HepG2 (cell line): ENCODE data around the gene MAMDC2. TPM values are rescaled to one million over a fixed set of nuclear protein-coding genes. Genes with fewer than 3 reads are reported as not detected.

Source experiments
- ATAC-seq: fragments of 200-7000 bp; cut with Tn5 transposase; 3 replicates; pipeline ENCODE4 v1.9.1; 2020; ENCODE audit warnings: mild to moderate bottlenecking, moderate library complexity
- BruUV-seq: library from RNA; stranded (reverse); fragments of 400-500 nt; replicated peaks from 2 replicates; lab custom pipeline; 2021; lab: Mats Ljungman, UMichigan
- CTCF ChIA-PET: fragments of 300-600 bp; formaldehyde crosslinking; extraction: SDS; loops from one replicate; lab custom pipeline; 2021; ENCODE audit warnings: low total read pairs, inconsistent platforms, low intra/inter-chr PET ratio; lab: Yijun Ruan, JAX
- POLR2A ChIA-PET: fragments of 350-600 bp; sonication (Branson Sonifier 250); formaldehyde crosslinking; loops from one replicate; lab custom pipeline; 2020; ENCODE audit warnings: antibody characterized with exemption, inconsistent platforms; lab: Yijun Ruan, JAX
- DNase-seq: peaks from one replicate; pipeline ENCODE4 v3.0.0-alpha.2; 2015; ENCODE audit warnings: low spot score
- FAIRE-seq: peaks from 3 replicates; lab custom pipeline; 2011; peaks lifted over from hg19 to GRCh38; lab: Jason Lieb, UNC
- H2AFZ ChIP-seq: one replicate; pipeline ENCODE4 v1.6.1; 2011; ENCODE audit warnings: low read length, inconsistent platforms
- H3K27ac ChIP-seq: fragments of 300-600 bp; 3 replicates; pipeline ENCODE4 v1.8.0; 2011; ENCODE audit warnings: mixed run types, mild to moderate bottlenecking, mixed read lengths, low read length, inconsistent platforms; ENCODE audit not compliant: insufficient read depth; ENCODE audit errors: extremely low read length
- H3K27me3 ChIP-seq, 2 experiments: fragments of 200-600 bp in 1 of 2; 2 replicates in 1 of 2; 3 replicates in 1 of 2; pipeline versions ENCODE4 v1.6.0 to v1.8.0; 2011; ENCODE audit warnings: low read length in 2 of 2, mild to moderate bottlenecking in 2 of 2, moderate library complexity in 2 of 2, inconsistent platforms in 1 of 2; ENCODE audit not compliant: insufficient read depth in 2 of 2, control insufficient read depth in 1 of 2
- H3K36me3 ChIP-seq, 2 experiments: fragments of 200-600 bp in 1 of 2; replicated peaks in 1 of 2; 2 replicates in 1 of 2; 3 replicates in 1 of 2; pipeline versions ENCODE4 v1.5.1 to v1.8.0; 2011; ENCODE audit warnings: low read length in 2 of 2, inconsistent platforms in 1 of 2; ENCODE audit not compliant: insufficient read depth in 2 of 2, control insufficient read depth in 1 of 2
- H3K4me1 ChIP-seq: 2 replicates; pipeline ENCODE4 v1.5.1; 2012; ENCODE audit warnings: low read length, inconsistent platforms; ENCODE audit not compliant: insufficient read depth
- H3K4me2 ChIP-seq: 2 replicates; pipeline ENCODE4 v1.6.0; 2011; ENCODE audit warnings: low read depth, low read length, inconsistent platforms
- H3K4me3 ChIP-seq, 3 experiments: fragments of 200-600 bp in 1 of 3; sonication (generic), shearing (Covaris generic) in 1 of 3; replicated peaks in 1 of 3; 2 replicates each; pipeline ENCODE4 v1.5.1; 2011 to 2016; ENCODE audit warnings: low read length in 3 of 3, inconsistent platforms in 2 of 3, low read depth in 2 of 3, mild to moderate bottlenecking in 2 of 3, control low read depth in 1 of 3, mixed read lengths in 1 of 3; ENCODE audit not compliant: insufficient read depth in 1 of 3
- H3K79me2 ChIP-seq: one replicate; pipeline ENCODE4 v1.6.1; 2011; ENCODE audit warnings: low read length, inconsistent platforms; ENCODE audit not compliant: insufficient read depth
- H3K9ac ChIP-seq: 2 replicates; pipeline ENCODE4 v1.6.0; 2011; ENCODE audit warnings: mild to moderate bottlenecking, low read depth, low read length, inconsistent platforms; ENCODE audit not compliant: insufficient read depth
- H3K9me3 ChIP-seq: 2 replicates; pipeline ENCODE4 v1.5.1; 2012; ENCODE audit warnings: mild to moderate bottlenecking, low read length
- H4K20me1 ChIP-seq: 2 replicates; pipeline ENCODE4 v1.6.0; 2011; ENCODE audit warnings: inconsistent platforms, mild to moderate bottlenecking, low read length, moderate library complexity; ENCODE audit not compliant: insufficient read depth
- ATF3 ChIP-seq: sonication (generic); formaldehyde crosslinking; IDR thresholded peaks from 2 replicates; pipeline ENCODE4 v1.4.0; 2020; ENCODE audit warnings: missing genetic modification reagents
- CREB1 ChIP-seq, 2 experiments: fragments of 450-650 bp in 1 of 2; IDR thresholded peaks; 2 replicates each; pipeline ENCODE4 v1.6.1; 2016 to 2017; ENCODE audit warnings: control low read depth in 1 of 2, mild to moderate bottlenecking in 1 of 2, missing compliant biosample characterization in 1 of 2, missing genetic modification characterization in 1 of 2
- JUNB ChIP-seq: sonication (generic); formaldehyde crosslinking; IDR thresholded peaks from 2 replicates; pipeline ENCODE4 v1.8.0; 2022; ENCODE audit warnings: missing genetic modification reagents, mild to moderate bottlenecking, borderline replicate concordance
- NFE2L2 ChIP-seq: fragments of 150-350 bp; IDR thresholded peaks from 2 replicates; pipeline ENCODE4 v1.6.1; 2014; ENCODE audit warnings: low read length
- RAD51 ChIP-seq: fragments of 450-650 bp; IDR thresholded peaks from 2 replicates; pipeline ENCODE4 v1.6.1; 2016; ENCODE audit warnings: borderline replicate concordance
- SOX5 ChIP-seq: IDR thresholded peaks from 2 replicates; pipeline ENCODE4 v1.6.1; 2016; ENCODE audit warnings: borderline replicate concordance
- TAF15 ChIP-seq: fragments of 200-400 bp; formaldehyde crosslinking; IDR thresholded peaks from one replicate; pipeline ENCODE4 v1.6.1; 2018; ENCODE audit warnings: mild to moderate bottlenecking, low read depth, low read length; ENCODE audit not compliant: poor library complexity, severe bottlenecking
- ZBTB1 ChIP-seq: sonication (generic); formaldehyde crosslinking; IDR thresholded peaks from 2 replicates; pipeline ENCODE4 v1.4.0; 2020; ENCODE audit warnings: missing genetic modification reagents, borderline replicate concordance
- ZNF672 ChIP-seq: sonication (generic); formaldehyde crosslinking; IDR thresholded peaks from 2 replicates; pipeline ENCODE4 v1.8.1; 2022; ENCODE audit warnings: missing genetic modification reagents
- WGBS: methylation state at CpG from one replicate; pipeline ENCODE4 v1.1.6; 2017; ENCODE audit warnings: low lambda C conversion rate; 5-methylcytosine and 5-hydroxymethylcytosine counted together
- in situ Hi-C: cut with HindIII; loops from 2 replicates; pipeline ENCODE4 v1.10.0; 2017; ENCODE audit warnings: low pct_unique_long_range_greater_than_20kb; ENCODE audit not compliant: extremely low pct_ligation_motif_present
- intact Hi-C: fragments of 100-400 bp; cut with micrococcal nuclease; formaldehyde crosslinking; loops from one replicate; pipeline ENCODE4 v1.10.0; 2022; ENCODE audit not compliant: unreplicated experiment
- polyA plus RNA-seq, 8 experiments: library from polyadenylated mRNA; depleted of rRNA in 3 of 8; stranded (reverse) in 7 of 8; unstranded in 1 of 8; fragments of >200 nt; fragmentation: Illumina TruSeq in 4 of 8; extraction: Trizol in 4 of 8; gene quantifications; 2 replicates each; pipeline versions ENCODE4 v1.2.1 to v1.2.3, GENCODE V29; 2011 to 2016; ENCODE audit warnings: low read depth in 4 of 8, missing spikeins in 1 of 8, mixed read lengths in 1 of 8; ENCODE audit not compliant: insufficient read depth in 1 of 8
- total RNA-seq, 5 experiments: library from RNA; depleted of rRNA; stranded (reverse); fragments of >200 nt; fragmentation: Illumina TruSeq; extraction: Trizol; gene quantifications; 2 replicates each; pipeline ENCODE4 v1.2.3, GENCODE V29; 2016; ENCODE audit warnings: low read depth in 1 of 5
- TF ChIP-seq, protein P1 (sequence below): IDR thresholded peaks from 2 replicates; pipeline ENCODE4 v1.6.1; 2016; ENCODE audit warnings: low read depth, borderline replicate concordance

The MAMDC2 gene
- total and polyA plus RNA-seq, 2 of the 13 experiments (the other 11 are each of a cell fraction or from before 2014, with no cell fraction given), result not detected

DNA sequence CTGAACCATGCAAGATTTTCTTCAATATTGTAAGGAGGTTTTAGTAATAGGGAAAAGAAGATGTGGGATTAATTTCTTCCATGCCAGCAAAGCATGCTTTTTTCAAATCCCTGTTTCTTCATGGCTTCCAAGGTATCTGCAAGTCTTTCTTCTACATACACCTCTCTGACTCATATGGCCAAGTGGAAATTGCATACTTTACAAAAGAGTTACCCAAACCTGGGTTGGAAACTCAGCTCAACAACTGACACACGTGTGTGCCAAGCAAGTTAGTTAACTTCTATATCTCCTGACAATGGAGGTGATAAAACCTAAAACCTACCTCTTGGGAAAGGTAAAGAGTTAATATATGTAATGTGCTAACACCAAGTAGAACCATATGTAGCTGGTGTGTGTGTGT, 28.5 kb upstream of the MAMDC2 start (continued):
- TF ChIP-seq CREB1 (IDR thresholded peaks at IDR 0.05) (no peak), CREB1 (CRISPR knock-in tag; IDR thresholded peaks at IDR 0.05) (no peak), ZNF672 (CRISPR knock-in tag) (no peak), ATF3 (CRISPR knock-in tag) (no peak), ZBTB1 (CRISPR knock-in tag) (no peak), JUNB (CRISPR knock-in tag) (no peak), TAF15 (no peak), SOX5 (CRISPR knock-in tag) (no peak)

GRCh38 chr9:70020217-70020616, 23.4 kb upstream of the MAMDC2 start:
- TF ChIP-seq RAD51 (no peak), NFE2L2 (peak; percentile 28; the same call in 1 of the 2 replicates)
- TF ChIP-seq, protein P1, sequence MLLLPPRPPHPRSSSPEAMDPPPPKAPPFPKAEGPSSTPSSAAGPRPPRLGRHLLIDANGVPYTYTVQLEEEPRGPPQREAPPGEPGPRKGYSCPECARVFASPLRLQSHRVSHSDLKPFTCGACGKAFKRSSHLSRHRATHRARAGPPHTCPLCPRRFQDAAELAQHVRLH (CRISPR knock-in tag), result no peak
- BruUV-seq, result no TSS peak
- no peak for DNase-seq
- H3K9ac ChIP-seq, result no peak overlapping the region
- H3K9me3 ChIP-seq, result no peaks in the 10 kb centered on the region
- H2AFZ ChIP-seq, result no peak overlapping the region
- no peak for ATAC-seq
- no peaks in the 10 kb centered on the region for H3K79me2 ChIP-seq
- no peak for FAIRE-seq
- peaks cover 0 to 5% of the 10 kb centered on the region in 2 experiments; a peak in 2 of 5 replicates for H3K27me3 ChIP-seq
- no peak overlapping the region for H3K4me2 ChIP-seq
- intact Hi-C loops (no loop called here), in situ Hi-C loops (no loop called here)
- H3K27ac ChIP-seq, result no peak overlapping the region
- ChIA-PET CTCF (no interaction called here), POLR2A (no interaction called here)
- no peaks in the 10 kb centered on the region for H3K36me3 ChIP-seq
- no peaks in the 10 kb centered on the region for H4K20me1 ChIP-seq
- WGBS, result 14% methylated on average over 5 of the region's 5 CpGs
- H3K4me1 ChIP-seq, result no peaks in the 10 kb centered on the region
- H3K4me3 ChIP-seq, result no peak overlapping the region
